ENCODE measurements around the gene DNAI2. TPM values are rescaled to one million over a fixed set of nuclear protein-coding genes. Genes with fewer than 3 reads are reported as not detected.

The DNAI2 gene
- total RNA-seq, 4 donors from 2014 or later = not detected

DNA sequence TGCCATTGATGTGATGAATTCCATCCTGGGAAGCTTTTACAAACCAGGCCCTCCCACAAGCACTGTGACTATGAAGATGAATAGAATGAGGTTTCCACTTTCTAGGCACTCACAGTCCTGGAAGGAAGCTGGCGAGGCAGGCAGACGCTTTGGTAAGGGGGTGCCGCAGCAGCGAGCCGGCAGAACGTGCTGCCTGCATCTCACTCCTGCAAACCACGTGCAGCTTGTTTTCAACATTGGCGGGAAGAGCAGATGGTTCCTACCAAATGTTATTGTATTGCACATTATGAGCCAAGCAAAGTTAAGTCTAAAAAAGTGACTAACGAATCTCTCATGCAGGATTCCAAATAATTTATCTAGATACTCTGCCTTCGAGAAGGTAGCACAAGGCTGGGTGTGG, 3.7 kb upstream of the DNAI2 start:
- H3K4me1 ChIP-seq = peaks cover 0 to 12% (median 0%) of the 10 kb centered on the region in 4 donors
- no peaks in the 10 kb centered on the region for H3K36me3 ChIP-seq
- H3K27me3 ChIP-seq = no peaks in the 10 kb centered on the region
- no peak overlapping the region for H3K27ac ChIP-seq
- no peak for TF ChIP-seq POLR2A (IDR thresholded peaks at IDR 0.05)
- TF ChIP-seq, protein P1, sequence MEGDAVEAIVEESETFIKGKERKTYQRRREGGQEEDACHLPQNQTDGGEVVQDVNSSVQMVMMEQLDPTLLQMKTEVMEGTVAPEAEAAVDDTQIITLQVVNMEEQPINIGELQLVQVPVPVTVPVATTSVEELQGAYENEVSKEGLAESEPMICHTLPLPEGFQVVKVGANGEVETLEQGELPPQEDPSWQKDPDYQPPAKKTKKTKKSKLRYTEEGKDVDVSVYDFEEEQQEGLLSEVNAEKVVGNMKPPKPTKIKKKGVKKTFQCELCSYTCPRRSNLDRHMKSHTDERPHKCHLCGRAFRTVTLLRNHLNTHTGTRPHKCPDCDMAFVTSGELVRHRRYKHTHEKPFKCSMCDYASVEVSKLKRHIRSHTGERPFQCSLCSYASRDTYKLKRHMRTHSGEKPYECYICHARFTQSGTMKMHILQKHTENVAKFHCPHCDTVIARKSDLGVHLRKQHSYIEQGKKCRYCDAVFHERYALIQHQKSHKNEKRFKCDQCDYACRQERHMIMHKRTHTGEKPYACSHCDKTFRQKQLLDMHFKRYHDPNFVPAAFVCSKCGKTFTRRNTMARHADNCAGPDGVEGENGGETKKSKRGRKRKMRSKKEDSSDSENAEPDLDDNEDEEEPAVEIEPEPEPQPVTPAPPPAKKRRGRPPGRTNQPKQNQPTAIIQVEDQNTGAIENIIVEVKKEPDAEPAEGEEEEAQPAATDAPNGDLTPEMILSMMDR (IDR thresholded peaks at IDR 0.05) = no peak
- no peaks in the 10 kb centered on the region for H3K9me3 ChIP-seq
- no peak for DNase-seq
- H3K4me3 ChIP-seq = no peak overlapping the region

GRCh38 chr17:74271281-74271680, 2.8 kb upstream of the DNAI2 start:
- Histone ChIP-seq H3K4me3 (no peak overlapping the region), H3K36me3 (no peaks in the 10 kb centered on the region), H3K27ac (no peak overlapping the region), H3K4me1 (peaks cover 0 to 12% (median 0%) of the 10 kb centered on the region in 4 donors), H3K27me3 (no peaks in the 10 kb centered on the region), H3K9me3 (no peaks in the 10 kb centered on the region)
- no peak for DNase-seq
- TF ChIP-seq, protein P1 (IDR thresholded peaks at IDR 0.05) = no peak
- TF ChIP-seq POLR2A (IDR thresholded peaks at IDR 0.05) = no peak

DNA sequence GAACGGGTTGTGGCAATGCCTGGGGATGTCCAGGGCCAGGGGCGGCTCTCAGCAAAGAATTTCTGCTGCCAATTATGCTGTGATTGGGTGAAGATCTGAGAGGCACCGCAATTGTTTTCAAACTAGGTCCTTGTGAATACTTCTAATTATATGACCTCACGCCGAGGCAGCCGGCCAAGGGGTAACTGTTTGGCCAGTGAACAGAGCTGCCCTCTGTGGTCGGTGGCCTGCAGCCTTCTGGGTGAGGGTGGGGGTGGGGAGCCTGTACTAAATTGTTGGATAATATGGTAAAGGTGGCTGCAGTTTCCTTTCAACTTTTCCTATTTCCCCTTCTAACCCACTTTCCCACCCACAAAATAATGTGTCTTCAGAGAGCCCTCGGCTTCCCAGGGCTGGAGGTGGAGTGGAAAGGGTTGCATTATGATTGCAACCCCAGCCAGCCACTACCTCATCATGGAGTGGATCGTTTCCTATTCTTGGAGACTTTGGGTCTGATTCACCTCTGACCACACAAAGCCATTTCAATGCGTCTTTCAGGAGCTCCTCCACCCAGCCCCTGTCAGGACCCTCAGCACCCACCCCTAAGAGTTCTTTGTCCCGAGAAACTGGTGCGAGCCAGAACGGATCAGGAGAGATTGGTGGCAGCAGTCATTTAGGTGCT, 2.0 kb upstream of the DNAI2 start:
- DNase-seq = no peak
- no peak overlapping the region for H3K27ac ChIP-seq

DNA sequence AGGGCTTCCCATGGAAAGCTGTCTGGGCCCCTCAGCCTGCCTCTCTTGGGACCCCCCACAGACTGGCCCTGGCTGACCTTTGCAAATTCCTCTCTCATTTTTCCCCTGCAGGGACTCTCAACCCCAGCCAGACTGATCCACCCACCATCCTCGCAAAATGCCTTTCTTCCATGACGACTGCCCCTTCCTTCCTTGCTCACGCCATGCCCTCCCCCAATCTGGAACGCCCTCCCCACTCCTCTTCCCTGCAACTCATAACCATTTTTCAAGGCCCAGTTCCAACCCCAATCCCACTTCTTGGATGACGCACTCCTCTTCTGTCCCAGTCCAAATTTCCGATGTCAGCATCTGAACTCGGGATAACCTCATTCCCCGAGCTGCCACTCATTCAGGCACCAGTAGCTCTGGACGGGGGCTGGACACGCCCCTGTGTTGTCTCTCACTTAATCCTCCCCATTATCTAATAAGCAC, 1.3 kb upstream of the DNAI2 start:
- no peaks in the 10 kb centered on the region for H3K9me3 ChIP-seq
- no peak overlapping the region for H3K27ac ChIP-seq
- H3K27me3 ChIP-seq = no peaks in the 10 kb centered on the region
- no peak for TF ChIP-seq POLR2A (IDR thresholded peaks at IDR 0.05)
- TF ChIP-seq, protein P1 (IDR thresholded peaks at IDR 0.05) = no peak
- H3K4me1 ChIP-seq = peaks cover 0 to 12% (median 0%) of the 10 kb centered on the region in 4 donors
- no peaks in the 10 kb centered on the region for H3K36me3 ChIP-seq
- H3K4me3 ChIP-seq = no peak overlapping the region
- DNase-seq = no peak

More for the DNA sequence above, 2.0 kb upstream of the DNAI2 start:
- peaks cover 0 to 12% (median 0%) of the 10 kb centered on the region in 4 donors for H3K4me1 ChIP-seq
- no peaks in the 10 kb centered on the region for H3K9me3 ChIP-seq
- no peaks in the 10 kb centered on the region for H3K27me3 ChIP-seq
- H3K36me3 ChIP-seq = no peaks in the 10 kb centered on the region
- no peak overlapping the region for H3K4me3 ChIP-seq
- TF ChIP-seq, protein P1 (IDR thresholded peaks at IDR 0.05) = no peak
- no peak for TF ChIP-seq POLR2A (IDR thresholded peaks at IDR 0.05)

GRCh38 chr17:74274709-74275340, 791 bp downstream of the DNAI2 start:
- no peak overlapping the region for H3K27ac ChIP-seq
- no peaks in the 10 kb centered on the region for H3K36me3 ChIP-seq
- H3K4me3 ChIP-seq = peak overlapping the region in 1 of 4 donors; percentile 1
- TF ChIP-seq, protein P1 (IDR thresholded peaks at IDR 0.05) = no peak
- H3K9me3 ChIP-seq = no peaks in the 10 kb centered on the region
- DNase-seq = no peak
- no peaks in the 10 kb centered on the region for H3K27me3 ChIP-seq
- peaks cover 0 to 12% (median 0%) of the 10 kb centered on the region in 4 donors for H3K4me1 ChIP-seq
